Peyer's patch (tissue), 4 donors: ENCODE measurements around the gene LRP10.

Experiments used
- POLR2A ChIP-seq, 2 donors: fragments of 450-650 bp; IDR thresholded peaks; one replicate each; pipeline ENCODE4 v1.5.1; 2017; ENCODE audit warnings: antibody characterized with exemption in 2 of 2, mild to moderate bottlenecking in 2 of 2, moderate library complexity in 2 of 2
- TF ChIP-seq, protein P1 (sequence below), 6 experiments: fragments of 450-650 bp in 4 of 6; fragments of 200-600 bp in 2 of 6; sonication (generic) in 1 of 6; IDR thresholded peaks; one replicate each; pipeline ENCODE4 v1.5.1; 2017 to 2019; ENCODE audit warnings: antibody characterized with exemption in 6 of 6, mild to moderate bottlenecking in 3 of 6, moderate library complexity in 1 of 6

DNA sequence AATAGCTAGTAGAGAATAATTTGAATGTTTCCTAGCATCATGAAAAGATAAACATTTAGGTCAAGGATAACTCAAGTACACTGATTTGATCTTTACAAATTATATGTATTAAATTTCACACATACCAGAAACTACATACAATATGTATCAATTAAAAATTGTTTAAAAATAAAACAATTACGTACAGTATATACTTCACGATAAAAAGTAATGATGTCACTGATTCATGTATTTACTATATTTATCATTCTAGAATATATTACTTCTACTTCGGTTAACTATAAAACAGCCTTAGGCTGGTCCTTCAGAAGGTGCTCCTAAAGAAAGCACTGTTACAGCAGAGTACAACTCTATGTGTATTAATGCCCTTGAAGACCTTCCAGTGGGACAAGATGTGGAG is 35.9 kb downstream of the LRP10 start:
- TF ChIP-seq, protein P1, sequence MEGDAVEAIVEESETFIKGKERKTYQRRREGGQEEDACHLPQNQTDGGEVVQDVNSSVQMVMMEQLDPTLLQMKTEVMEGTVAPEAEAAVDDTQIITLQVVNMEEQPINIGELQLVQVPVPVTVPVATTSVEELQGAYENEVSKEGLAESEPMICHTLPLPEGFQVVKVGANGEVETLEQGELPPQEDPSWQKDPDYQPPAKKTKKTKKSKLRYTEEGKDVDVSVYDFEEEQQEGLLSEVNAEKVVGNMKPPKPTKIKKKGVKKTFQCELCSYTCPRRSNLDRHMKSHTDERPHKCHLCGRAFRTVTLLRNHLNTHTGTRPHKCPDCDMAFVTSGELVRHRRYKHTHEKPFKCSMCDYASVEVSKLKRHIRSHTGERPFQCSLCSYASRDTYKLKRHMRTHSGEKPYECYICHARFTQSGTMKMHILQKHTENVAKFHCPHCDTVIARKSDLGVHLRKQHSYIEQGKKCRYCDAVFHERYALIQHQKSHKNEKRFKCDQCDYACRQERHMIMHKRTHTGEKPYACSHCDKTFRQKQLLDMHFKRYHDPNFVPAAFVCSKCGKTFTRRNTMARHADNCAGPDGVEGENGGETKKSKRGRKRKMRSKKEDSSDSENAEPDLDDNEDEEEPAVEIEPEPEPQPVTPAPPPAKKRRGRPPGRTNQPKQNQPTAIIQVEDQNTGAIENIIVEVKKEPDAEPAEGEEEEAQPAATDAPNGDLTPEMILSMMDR (IDR thresholded peaks at IDR 0.05), result no peak
- TF ChIP-seq POLR2A (IDR thresholded peaks at IDR 0.05), result no peak
